A673 (cell line): ENCODE measurements around the gene SUPT4H1.

Source experiments
- EZH2 ChIP-seq: fragments of 200-600 bp; sonication (generic); IDR thresholded peaks from 2 replicates; pipeline ENCODE4 v1.6.1; 2017; ENCODE audit warnings: borderline replicate concordance, low read depth, mild to moderate bottlenecking, mixed read lengths, antibody characterized with exemption, low read length; ENCODE audit not compliant: poor library complexity, severe bottlenecking
- TF ChIP-seq, protein P1 (sequence below): fragments of 300-800, 200-600 bp; sonication (generic); conservative IDR thresholded peaks from 2 replicates; pipeline ENCODE4 v1.5.1; 2017; ENCODE audit warnings: low read depth, mild to moderate bottlenecking, antibody characterized with exemption, low read length, moderate library complexity, mixed read lengths

GRCh38 chr17:58382108-58382871 is 30.3 kb upstream of the SUPT4H1 start:
- TF ChIP-seq, protein P1, sequence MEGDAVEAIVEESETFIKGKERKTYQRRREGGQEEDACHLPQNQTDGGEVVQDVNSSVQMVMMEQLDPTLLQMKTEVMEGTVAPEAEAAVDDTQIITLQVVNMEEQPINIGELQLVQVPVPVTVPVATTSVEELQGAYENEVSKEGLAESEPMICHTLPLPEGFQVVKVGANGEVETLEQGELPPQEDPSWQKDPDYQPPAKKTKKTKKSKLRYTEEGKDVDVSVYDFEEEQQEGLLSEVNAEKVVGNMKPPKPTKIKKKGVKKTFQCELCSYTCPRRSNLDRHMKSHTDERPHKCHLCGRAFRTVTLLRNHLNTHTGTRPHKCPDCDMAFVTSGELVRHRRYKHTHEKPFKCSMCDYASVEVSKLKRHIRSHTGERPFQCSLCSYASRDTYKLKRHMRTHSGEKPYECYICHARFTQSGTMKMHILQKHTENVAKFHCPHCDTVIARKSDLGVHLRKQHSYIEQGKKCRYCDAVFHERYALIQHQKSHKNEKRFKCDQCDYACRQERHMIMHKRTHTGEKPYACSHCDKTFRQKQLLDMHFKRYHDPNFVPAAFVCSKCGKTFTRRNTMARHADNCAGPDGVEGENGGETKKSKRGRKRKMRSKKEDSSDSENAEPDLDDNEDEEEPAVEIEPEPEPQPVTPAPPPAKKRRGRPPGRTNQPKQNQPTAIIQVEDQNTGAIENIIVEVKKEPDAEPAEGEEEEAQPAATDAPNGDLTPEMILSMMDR, result no peak
- no peak for TF ChIP-seq EZH2
